IMR-90 (cell line): ENCODE data around the gene ZNF581.

Source experiments
- FOS ChIP-seq: fragments of 150-350 bp; IDR thresholded peaks from 2 replicates; pipeline ENCODE4 v1.6.1; 2016; ENCODE audit warnings: low read depth, low read length
- MXI1 ChIP-seq: IDR thresholded peaks from 2 replicates; pipeline ENCODE4 v1.6.1; 2012; ENCODE audit warnings: low read depth, mild to moderate bottlenecking, low read length, moderate library complexity, borderline replicate concordance
- POLR2A ChIP-seq: IDR thresholded peaks from 2 replicates; pipeline ENCODE4 v1.6.1; 2012; ENCODE audit warnings: mild to moderate bottlenecking, low read depth, low read length
- RAD21 ChIP-seq: IDR thresholded peaks from 2 replicates; pipeline ENCODE4 v1.6.1; 2012; ENCODE audit warnings: low read length, improper control_type of control experiment
- SMC3 ChIP-seq: fragments of 150-350 bp; IDR thresholded peaks from 2 replicates; pipeline ENCODE4 v1.6.1; 2016; ENCODE audit warnings: low read depth, mild to moderate bottlenecking, antibody characterized with exemption, low read length, moderate library complexity
- TF ChIP-seq, protein P1 (sequence below): conservative IDR thresholded peaks from 2 replicates; pipeline ENCODE4 v1.5.1; 2012; ENCODE audit warnings: mild to moderate bottlenecking, low read depth, low read length, improper control_type of control experiment

DNA sequence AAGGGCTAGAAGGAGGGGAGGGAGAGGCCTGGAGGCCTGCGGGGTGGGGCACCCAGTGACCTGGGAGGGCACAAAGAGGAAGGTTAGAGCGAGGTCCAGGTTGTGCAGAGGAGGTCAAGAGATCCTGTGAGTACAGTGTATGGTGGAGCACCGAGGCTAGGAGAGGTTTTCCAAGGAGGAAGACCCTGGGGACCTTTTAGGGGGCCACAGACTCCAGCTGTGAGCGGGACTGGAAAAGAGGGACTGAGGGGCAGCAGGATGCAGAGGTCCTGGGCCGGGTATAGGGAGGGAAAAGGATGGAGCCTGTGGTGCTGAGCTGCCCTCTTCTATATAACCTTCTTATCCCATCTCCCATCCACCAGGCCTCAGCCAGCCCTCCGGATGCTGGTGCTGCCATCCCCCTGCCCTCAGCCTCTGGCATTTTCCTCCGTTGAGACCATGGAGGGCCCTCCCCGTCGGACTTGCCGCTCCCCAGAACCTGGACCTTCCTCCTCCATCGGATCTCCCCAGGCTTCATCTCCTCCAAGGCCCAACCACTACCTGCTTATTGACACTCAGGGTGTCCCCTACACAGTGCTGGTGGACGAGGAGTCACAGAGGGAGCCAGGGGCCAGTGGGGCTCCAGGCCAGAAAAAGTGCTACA, 863 bp downstream of the ZNF581 start:
- TF ChIP-seq, protein P1, sequence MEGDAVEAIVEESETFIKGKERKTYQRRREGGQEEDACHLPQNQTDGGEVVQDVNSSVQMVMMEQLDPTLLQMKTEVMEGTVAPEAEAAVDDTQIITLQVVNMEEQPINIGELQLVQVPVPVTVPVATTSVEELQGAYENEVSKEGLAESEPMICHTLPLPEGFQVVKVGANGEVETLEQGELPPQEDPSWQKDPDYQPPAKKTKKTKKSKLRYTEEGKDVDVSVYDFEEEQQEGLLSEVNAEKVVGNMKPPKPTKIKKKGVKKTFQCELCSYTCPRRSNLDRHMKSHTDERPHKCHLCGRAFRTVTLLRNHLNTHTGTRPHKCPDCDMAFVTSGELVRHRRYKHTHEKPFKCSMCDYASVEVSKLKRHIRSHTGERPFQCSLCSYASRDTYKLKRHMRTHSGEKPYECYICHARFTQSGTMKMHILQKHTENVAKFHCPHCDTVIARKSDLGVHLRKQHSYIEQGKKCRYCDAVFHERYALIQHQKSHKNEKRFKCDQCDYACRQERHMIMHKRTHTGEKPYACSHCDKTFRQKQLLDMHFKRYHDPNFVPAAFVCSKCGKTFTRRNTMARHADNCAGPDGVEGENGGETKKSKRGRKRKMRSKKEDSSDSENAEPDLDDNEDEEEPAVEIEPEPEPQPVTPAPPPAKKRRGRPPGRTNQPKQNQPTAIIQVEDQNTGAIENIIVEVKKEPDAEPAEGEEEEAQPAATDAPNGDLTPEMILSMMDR = no peak
- TF ChIP-seq POLR2A = no peak
- TF ChIP-seq SMC3 = no peak
- TF ChIP-seq MXI1 = no peak
- TF ChIP-seq FOS = no peak
- TF ChIP-seq RAD21 = no peak
